GM18517 (cell line): ENCODE results near the gene MEX3A.
"Not testable (repeated sequence)": the region's sequence is repeated elsewhere in the genome, so short reads cannot be mapped to it uniquely, and the experiment has no call there.

Experiments
- ATAC-seq: cut with Tn5 transposase; IDR thresholded peaks from one replicate; pipeline ENCODE4 v1.9.1; 2021; ENCODE audit warnings: mild to moderate bottlenecking, moderate library complexity; ENCODE audit not compliant: unreplicated experiment

MEX3A gene

GRCh38 chr1:156082309-156083091 lies at the start of gene MEX3A:
Gene MEX3A, minus strand, starts transcription at chr1:156082465. Its CDS starts 467 bp downstream, at chr1:156081998.
- ATAC-seq = no peak

DNA sequence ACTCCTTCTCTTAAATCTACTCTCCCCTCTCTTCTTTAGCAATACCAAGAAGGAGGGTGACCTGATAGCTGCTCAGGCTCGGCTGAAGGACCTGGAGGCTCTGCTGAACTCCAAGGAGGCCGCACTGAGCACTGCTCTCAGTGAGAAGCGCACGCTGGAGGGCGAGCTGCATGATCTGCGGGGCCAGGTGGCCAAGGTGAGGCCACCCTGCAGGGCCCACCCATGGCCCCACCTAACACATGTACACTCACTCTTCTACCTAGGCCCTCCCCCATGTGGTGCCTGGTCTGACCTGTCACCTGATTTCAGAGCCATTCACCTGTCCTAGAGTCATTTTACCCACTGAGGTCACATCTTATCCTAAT lies 48.3 kb upstream of the MEX3A start:
- ATAC-seq = no peak

- no peak for ATAC-seq
These were observed 47.7 kb upstream of the MEX3A start for GRCh38 chr1:156129687-156130577.

GRCh38 chr1:156128654-156129597 lies 46.7 kb upstream of the MEX3A start:
- ATAC-seq = no peak

- ATAC-seq = no peak
These were observed 46.0 kb upstream of the MEX3A start for GRCh38 chr1:156128308-156128653.

DNA sequence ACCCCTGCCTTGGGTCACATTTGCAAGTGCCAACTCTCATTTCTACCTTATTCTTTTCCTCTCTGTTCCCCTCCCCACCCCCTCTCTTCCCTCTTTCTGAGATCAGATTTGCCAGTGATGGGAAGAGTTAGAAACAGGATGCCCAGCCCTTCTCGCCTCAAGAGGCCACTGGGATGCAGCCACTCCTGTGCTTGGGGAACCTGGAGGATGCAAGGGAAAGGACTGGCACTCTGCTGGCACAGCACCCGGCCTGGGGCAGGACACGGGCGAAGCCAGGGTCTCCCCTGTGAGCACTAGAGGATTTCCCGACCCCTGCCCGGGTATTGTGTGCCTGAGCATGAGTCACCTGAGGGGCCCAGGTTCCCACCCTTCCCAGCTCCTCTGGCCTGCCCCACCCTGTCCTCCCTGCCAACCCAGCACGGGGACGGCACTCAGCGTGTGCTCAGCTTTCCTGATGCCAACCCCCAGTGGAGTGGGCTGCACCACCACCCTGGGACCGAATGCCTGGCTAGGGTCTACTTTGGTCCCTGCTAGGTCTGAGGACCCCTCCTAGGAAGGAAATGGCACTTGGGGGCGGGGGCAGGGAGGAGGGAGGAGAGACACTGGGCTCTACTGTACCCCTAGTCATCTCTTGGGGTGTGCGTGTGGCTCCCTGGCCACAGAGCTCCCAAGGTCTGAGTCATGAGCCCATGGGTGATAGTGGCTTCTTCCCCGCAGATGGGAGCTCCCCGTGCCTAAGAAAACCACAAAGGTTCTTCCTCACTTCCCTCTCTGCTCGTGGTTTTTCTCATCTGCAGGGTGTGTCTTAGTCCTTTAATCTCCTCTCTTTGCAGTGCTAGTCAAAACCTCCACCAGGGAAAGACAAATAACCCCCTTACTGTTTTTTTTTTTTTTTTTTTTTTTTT lies 44.6 kb upstream of the MEX3A start:
- peak; percentile 51 for ATAC-seq

DNA sequence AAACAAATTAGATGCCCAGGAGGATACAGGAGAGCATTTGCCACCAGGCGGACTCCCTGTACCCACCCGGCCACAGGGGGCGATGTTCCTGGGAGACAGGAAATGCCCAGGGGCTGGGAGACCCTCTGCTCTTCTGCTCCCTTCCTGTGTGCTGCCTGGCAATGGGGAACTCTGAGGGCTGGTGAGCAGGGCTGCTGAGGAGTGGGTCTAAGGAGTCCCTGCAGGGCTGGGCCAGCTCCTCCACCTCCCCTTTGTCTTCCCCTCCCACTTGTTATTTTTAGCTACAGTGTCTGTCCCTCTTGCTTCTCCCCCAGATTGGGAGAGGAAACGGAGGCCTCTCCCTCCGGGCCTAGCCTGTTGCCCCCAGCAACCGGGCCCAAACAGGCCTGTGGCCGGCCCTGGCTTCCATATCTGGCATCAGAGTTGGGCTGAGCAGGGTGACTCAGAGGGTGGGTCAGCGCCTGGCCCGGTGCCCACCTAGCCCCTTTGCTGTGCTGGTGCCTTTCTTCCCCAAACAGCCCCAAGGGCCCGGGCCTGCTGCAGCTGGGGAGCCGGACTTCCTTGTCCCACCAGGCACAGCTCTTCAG lies 43.9 kb upstream of the MEX3A start:
- peak; percentile 37 for ATAC-seq

GRCh38 chr1:156125544-156125943 lies 43.3 kb upstream of the MEX3A start:
- ATAC-seq = not testable (repeated sequence)

DNA sequence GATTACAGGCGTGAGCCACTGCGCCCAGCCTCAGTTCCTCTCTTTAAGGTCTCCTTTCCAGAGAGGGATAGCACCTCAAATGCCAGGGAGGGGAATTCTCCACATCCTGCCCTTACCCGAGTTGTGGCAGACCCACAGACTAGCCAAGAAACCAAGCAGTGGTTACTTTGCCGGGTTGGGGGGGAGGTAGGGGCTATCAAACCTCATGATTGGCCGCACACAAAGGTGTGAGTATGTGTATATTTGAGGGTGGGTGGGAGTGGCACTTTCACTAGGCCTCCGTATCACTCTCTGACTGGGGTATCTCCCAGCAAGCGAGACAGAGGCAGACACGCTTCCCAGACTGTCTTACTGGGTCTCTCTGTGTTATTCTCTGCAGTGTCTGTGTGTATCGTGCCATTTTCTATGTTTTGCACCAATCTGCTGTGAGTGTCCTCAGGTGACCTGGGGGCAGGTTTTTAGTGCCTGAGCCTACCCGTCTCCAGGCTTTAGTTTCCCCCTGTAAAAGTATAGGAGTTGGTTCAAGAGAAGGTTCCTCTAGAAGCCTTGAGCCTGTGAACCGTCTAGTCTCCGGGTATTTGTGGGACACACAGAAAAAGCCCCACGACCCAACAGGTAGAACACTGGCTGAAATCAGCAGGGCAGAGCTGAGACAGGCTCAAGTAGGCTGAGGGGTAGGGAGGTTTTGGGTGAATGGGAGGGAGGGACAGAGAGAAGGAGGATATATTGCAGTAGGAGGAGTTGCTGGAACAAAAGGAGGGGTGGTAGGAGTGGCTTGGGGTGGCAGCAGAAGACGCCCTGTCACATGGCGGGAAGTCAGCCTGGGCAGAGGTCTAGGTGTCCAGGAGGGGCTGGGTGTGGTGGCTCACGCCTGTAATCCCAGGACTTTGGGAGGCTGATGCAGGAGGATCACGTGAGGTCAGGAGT lies 42.6 kb upstream of the MEX3A start:
- ATAC-seq = no peak

DNA sequence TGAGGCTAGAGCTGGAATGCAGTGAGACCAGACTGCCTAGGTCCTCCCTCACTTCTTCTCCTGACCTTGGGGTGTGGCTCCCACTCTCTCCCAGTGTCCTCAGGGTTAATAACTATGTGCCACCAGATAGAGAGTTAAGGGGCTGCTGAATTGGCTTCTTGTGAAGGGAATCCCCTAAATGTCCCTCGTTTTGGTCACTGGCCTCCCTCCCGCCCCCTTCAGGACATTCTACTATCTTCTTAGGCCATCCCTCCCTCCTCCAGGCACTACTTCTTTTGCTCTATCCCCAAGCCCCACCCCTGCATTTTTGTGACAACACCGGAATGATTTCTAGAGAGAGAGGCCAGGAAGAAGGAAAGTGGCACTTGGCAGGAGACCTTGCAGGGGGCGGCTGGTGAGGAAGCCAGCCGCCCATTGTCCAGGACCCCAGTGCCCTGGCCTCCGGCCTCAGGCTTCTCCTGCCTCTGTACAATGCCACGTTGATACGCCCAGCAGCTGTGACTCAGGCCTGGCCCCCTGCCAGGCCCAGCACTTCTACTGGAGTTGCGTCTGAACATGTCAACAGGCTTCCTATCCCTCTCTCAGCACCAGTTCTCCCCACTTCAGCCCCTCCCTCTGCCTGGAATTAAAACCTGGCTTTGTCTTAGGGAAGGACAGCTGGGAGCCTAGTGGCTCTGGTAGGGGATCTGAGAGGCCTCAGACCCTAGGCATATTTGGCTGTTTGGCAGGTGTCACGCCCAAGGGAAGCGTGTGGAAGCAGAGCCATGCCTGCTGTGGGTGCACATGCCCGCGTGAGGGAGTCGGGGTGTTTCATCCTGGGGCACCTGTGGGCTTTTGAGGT lies 41.3 kb upstream of the MEX3A start:
- no peak for ATAC-seq

DNA sequence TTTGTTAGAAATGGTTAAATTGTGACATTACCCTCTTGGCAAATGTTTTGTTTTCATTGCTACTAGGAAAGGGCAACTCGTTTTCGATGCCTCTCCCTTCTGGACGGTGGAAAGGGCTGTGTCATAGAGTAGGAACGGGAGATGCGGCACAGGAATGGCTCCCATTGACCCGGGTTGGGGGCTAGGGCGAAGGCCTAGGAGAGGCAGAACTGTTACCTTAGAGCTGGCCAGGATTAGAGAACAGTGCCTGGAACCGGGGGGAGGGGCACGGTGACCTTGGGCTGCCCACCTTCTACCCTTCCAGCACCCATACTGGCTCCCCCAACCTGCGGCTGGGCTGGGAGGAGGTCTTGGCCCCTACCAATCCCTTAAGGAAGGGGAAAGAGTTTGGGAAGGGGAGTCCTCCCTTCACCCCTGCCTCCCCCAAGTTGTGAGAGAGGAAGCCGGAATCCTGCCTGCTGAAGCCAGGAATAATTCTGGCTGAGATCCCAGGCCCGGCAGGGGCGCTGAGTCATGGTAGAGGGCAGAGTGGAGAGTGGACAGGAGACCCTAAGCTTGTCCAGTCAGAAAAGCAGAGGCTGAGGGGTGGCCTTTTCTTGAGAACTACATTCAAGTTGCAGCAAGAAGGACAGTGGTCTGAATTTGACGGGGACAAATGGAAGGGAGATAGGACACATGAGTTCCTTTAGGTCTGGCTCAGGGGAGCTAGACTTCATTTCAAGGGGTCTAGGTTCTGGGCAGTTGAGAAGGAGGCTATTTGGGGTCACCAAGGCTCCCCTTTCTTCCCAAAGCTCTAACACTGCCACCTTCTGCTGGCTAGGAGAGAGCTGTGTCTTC lies 40.5 kb upstream of the MEX3A start:
- ATAC-seq = no peak

DNA sequence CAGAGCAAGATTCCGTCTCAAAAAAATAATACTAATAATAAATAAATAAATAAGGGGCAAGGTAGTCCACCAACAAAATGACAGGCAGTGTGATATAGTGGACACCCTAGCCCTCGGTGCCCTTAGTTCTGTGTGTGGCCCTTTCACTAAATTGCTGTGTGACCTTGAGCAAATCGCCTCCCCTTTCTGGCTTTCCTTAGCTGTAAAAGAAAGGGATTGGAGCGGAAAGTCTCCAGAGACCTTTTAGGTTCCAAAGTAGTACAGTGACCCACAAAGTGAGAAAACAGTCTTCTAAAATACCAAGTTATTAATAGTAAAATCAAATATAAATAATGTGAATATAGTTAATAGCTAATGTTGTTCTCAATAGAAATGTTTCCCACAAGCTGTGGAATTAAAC lies 39.8 kb upstream of the MEX3A start:
- no peak for ATAC-seq

- ATAC-seq = no peak
These were observed 39.2 kb upstream of the MEX3A start for GRCh38 chr1:156121457-156121856.

- not testable (repeated sequence) for ATAC-seq
These were observed 38.7 kb upstream of the MEX3A start for GRCh38 chr1:156121005-156121404.

DNA sequence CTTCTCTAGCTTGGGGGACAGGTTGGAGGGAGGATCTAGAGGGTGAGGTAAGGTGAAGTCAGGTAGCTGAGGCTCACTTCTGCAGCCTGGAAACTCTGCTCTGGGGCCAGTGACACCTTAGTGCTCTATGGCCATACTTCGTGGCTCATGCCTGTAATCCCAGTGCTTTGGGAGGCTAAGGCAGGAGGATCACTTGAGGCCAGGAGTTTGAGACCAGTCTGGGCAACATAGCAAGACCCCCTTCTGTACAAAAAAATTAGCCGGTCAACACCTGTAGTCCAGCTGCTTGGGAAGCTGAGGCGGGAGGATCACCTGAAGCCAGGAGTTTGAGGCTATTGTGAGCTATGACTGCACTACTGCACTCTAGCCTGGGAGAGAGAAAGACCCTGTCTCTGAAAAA lies 38.1 kb upstream of the MEX3A start:
- ATAC-seq = no peak

- ATAC-seq = no peak
These were observed 37.4 kb upstream of the MEX3A start for GRCh38 chr1:156119503-156120209.
